ENCODE data around the gene LNPK. TPM values are rescaled to one million over a fixed set of nuclear protein-coding genes. Genes with fewer than 3 reads are reported as not detected.
A peak's percentile ranks its signal among the peaks of the same experiment; 100 is the strongest.
"Not testable (repeated sequence)": the region's sequence is repeated elsewhere in the genome, so short reads cannot be mapped to it uniquely, and the experiment has no call there.

LNPK gene
- total and polyA plus RNA-seq, 5 donors from 2014 or later = 13.9 to 32.9 (median 16.2) TPM

DNA sequence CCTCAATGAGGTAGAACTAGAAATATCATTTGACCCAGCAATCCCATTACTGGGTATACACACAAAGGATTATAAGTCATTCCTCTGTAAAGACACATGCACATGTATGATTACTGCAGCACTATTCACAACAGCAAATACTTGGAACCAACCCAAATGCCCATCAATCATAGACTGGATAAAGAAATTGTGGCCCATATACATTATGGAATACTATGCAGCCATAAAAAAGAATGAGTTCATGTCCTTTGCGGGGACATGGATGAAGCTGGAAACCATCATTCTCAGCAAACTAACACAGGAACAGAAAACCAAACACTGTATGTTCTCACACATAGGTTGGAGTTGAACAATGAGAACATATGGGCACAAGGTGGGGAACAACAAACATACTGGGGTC lies 106.1 kb downstream of the LNPK start:
- not testable (repeated sequence) for H3K4me3 ChIP-seq (ENCODE audit: low read depth, low read length); DNase-seq; H3K4me1 Mint-ChIP-seq; H3K27ac ChIP-seq (ENCODE audit: insufficient read depth, low read length, poor library complexity, severe bottlenecking); H3K36me3 Mint-ChIP-seq; H3K27me3 ChIP-seq (ENCODE audit: control insufficient read depth, insufficient read depth, low read length); H3K9me3 Mint-ChIP-seq; H3K4me1 ChIP-seq (ENCODE audit: control insufficient read depth, insufficient read depth, low read length, poor library complexity, severe bottlenecking); H3K36me3 ChIP-seq (ENCODE audit: control insufficient read depth, insufficient read depth, low read length); H3K27ac Mint-ChIP-seq; H3K9me3 ChIP-seq (ENCODE audit: control insufficient read depth in 2 of 2, low read length in 2 of 2); ATAC-seq (ENCODE audit: low read depth in 2 of 2)
- H3K4me3 Mint-ChIP-seq = peak overlapping the region in 1 of 4 donors; percentile 52
- peaks cover 12% of the 10 kb centered on the region for H3K27me3 Mint-ChIP-seq

DNA sequence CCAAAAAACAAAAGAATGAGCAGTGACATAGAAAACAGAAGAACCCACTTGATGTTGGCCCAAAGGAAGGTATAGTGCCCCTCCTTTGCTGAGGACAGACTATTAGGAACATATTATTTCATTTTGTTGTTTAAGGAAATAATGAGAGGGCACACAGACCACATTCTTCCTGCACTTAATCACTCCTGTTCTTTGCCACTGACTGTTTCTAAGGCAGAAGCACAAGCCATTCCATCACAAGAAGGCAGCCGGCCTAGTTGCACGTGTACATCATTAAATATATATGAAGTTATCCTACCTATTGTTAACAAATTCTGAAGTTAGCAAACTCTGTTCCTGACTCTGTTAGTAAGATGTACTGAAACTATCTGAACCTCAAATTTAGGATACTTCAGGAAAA lies 110.0 kb downstream of the LNPK start:
- H3K4me1 Mint-ChIP-seq = no peaks in the 10 kb centered on the region
- no peak for ATAC-seq (ENCODE audit: low read depth in 2 of 2)
- H3K27ac Mint-ChIP-seq = no peak overlapping the region

DNA sequence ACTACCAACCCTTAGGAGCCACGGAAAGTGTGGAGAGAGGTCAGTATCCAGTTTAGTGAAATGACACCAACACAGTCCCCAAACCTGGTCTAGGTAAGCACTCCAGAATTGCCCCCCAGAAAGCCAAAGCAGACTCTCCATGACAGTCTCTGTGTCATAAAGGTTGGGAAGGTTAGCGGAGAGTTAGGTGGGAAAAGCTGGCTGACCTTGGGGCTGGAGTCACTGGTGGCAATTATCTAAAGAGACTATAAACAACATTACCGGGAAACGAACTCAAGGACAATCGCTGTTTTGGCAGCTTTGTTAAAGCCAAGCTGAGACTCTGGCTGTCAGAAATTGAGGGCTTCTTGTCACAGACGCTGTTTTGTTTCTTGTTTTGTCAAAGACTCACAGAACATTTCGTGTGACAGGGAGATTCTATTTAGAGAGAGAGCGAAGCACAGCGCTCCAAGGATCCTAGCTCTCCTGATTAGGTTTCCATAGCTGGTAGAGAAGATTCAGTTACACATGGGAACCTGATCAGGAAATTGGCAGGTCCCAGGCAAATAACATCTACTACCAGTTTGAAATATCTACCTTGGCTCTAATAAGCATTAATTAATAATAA lies 111.3 kb downstream of the LNPK start:
- Histone ChIP-seq H3K27me3 (ENCODE audit: control insufficient read depth, insufficient read depth, low read length) (peaks cover 6% of the 10 kb centered on the region), H3K4me1 (ENCODE audit: control insufficient read depth, insufficient read depth, low read length, poor library complexity, severe bottlenecking) (no peaks in the 10 kb centered on the region), H3K4me3 (ENCODE audit: low read depth, low read length) (no peak overlapping the region), H3K27ac (ENCODE audit: insufficient read depth, low read length, poor library complexity, severe bottlenecking) (no peak overlapping the region), H3K36me3 (ENCODE audit: control insufficient read depth, insufficient read depth, low read length) (no peaks in the 10 kb centered on the region), H3K9me3 (ENCODE audit: control insufficient read depth in 2 of 2, low read length in 2 of 2) (no peaks in the 10 kb centered on the region)
- no peaks in the 10 kb centered on the region for H3K36me3 Mint-ChIP-seq
- DNase-seq (no peak), ATAC-seq (ENCODE audit: low read depth in 2 of 2) (no peak)
- no peak overlapping the region for H3K4me3 Mint-ChIP-seq
- H3K27ac Mint-ChIP-seq = no peak overlapping the region
- no peaks in the 10 kb centered on the region for H3K4me1 Mint-ChIP-seq
- peaks cover 12% of the 10 kb centered on the region for H3K27me3 Mint-ChIP-seq
- H3K9me3 Mint-ChIP-seq = peaks cover 0 to 6% (median 1%) of the 10 kb centered on the region in 7 donors

More for the DNA sequence above, 110.0 kb downstream of the LNPK start:
- Mint-ChIP-seq H3K27me3 (peaks cover 12% of the 10 kb centered on the region), H3K36me3 (no peaks in the 10 kb centered on the region), H3K4me3 (no peak overlapping the region), H3K9me3 (peaks cover 0 to 7% (median 1%) of the 10 kb centered on the region in 7 donors)
- Histone ChIP-seq H3K4me1 (ENCODE audit: control insufficient read depth, insufficient read depth, low read length, poor library complexity, severe bottlenecking) (no peaks in the 10 kb centered on the region), H3K36me3 (ENCODE audit: control insufficient read depth, insufficient read depth, low read length) (no peaks in the 10 kb centered on the region), H3K27ac (ENCODE audit: insufficient read depth, low read length, poor library complexity, severe bottlenecking) (no peak overlapping the region), H3K9me3 (ENCODE audit: control insufficient read depth in 2 of 2, low read length in 2 of 2) (no peaks in the 10 kb centered on the region), H3K27me3 (ENCODE audit: control insufficient read depth, insufficient read depth, low read length) (peaks cover 6% of the 10 kb centered on the region), H3K4me3 (ENCODE audit: low read depth, low read length) (no peak overlapping the region)
- DNase-seq = no peak

DNA sequence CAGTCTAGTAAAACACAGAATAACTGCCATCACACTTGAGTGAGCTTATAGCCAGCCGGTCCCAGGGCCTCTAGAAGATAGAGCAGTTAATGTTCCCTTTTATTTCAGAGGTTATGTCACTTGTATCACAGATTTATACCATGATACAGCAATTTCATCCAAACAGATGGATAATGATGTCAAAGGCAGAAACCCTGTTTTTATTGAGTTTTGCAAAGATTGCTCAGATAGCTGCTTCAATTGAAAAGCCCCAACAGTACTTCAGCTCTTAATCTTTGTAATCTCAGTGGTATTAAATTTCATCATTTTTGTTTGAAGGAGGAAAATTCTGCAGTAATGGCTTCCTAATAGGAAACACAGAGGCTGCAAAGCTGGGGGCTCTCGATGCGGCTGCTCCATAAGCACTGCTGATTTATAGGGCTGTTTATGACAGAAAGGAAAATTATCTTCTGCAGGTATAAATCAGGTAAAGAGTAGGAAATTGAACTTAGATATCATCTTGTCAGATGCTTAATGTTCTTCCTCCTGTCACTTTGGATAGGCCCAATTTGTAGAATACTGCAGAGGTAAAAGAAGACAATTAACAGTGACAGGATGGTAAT lies 112.3 kb downstream of the LNPK start:
- no peaks in the 10 kb centered on the region for H3K4me1 ChIP-seq (ENCODE audit: control insufficient read depth, insufficient read depth, low read length, poor library complexity, severe bottlenecking)
- no peaks in the 10 kb centered on the region for H3K36me3 ChIP-seq (ENCODE audit: control insufficient read depth, insufficient read depth, low read length)
- ATAC-seq (ENCODE audit: low read depth in 2 of 2) (no peak), DNase-seq (no peak)
- no peak overlapping the region for H3K27ac ChIP-seq (ENCODE audit: insufficient read depth, low read length, poor library complexity, severe bottlenecking)
- Mint-ChIP-seq H3K4me1 (no peaks in the 10 kb centered on the region), H3K36me3 (no peaks in the 10 kb centered on the region), H3K9me3 (peaks cover 0 to 4% (median 0%) of the 10 kb centered on the region in 7 donors), H3K4me3 (no peak overlapping the region), H3K27me3 (peaks cover 12% of the 10 kb centered on the region), H3K27ac (no peak overlapping the region)
- H3K9me3 ChIP-seq (ENCODE audit: control insufficient read depth in 2 of 2, low read length in 2 of 2) = no peaks in the 10 kb centered on the region
- peaks cover 6% of the 10 kb centered on the region for H3K27me3 ChIP-seq (ENCODE audit: control insufficient read depth, insufficient read depth, low read length)
- no peak overlapping the region for H3K4me3 ChIP-seq (ENCODE audit: low read depth, low read length)

DNA sequence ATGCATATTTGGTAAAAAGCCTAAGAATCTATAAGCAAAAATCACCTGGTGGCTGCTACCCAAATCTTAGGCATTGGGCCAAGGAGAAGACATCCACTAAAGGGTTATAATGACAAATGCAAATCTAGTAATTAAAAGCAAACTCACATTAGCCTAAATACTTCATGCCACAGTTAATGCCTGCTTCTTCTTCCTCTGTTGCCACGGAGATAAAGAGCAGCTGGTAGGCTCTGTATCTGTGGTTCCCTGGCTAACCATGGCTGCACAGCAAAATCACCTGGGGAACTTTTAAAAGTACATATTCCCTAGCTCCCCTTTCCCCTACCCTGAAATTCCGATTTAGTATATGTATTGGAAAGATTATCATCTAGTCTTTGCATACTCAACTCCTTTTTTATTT lies 114.3 kb downstream of the LNPK start:
- Histone ChIP-seq H3K4me1 (ENCODE audit: control insufficient read depth, insufficient read depth, low read length, poor library complexity, severe bottlenecking) (no peaks in the 10 kb centered on the region), H3K36me3 (ENCODE audit: control insufficient read depth, insufficient read depth, low read length) (no peaks in the 10 kb centered on the region), H3K4me3 (ENCODE audit: low read depth, low read length) (no peak overlapping the region), H3K9me3 (ENCODE audit: control insufficient read depth in 2 of 2, low read length in 2 of 2) (no peaks in the 10 kb centered on the region), H3K27ac (ENCODE audit: insufficient read depth, low read length, poor library complexity, severe bottlenecking) (no peak overlapping the region), H3K27me3 (ENCODE audit: control insufficient read depth, insufficient read depth, low read length) (peaks cover 6% of the 10 kb centered on the region)
- Mint-ChIP-seq H3K27ac (no peak overlapping the region), H3K4me1 (no peaks in the 10 kb centered on the region), H3K27me3 (peaks cover 13% of the 10 kb centered on the region), H3K9me3 (peaks cover 0 to 3% (median 0%) of the 10 kb centered on the region in 7 donors), H3K36me3 (no peaks in the 10 kb centered on the region), H3K4me3 (no peak overlapping the region)
- DNase-seq (no peak), ATAC-seq (ENCODE audit: low read depth in 2 of 2) (no peak)

DNA sequence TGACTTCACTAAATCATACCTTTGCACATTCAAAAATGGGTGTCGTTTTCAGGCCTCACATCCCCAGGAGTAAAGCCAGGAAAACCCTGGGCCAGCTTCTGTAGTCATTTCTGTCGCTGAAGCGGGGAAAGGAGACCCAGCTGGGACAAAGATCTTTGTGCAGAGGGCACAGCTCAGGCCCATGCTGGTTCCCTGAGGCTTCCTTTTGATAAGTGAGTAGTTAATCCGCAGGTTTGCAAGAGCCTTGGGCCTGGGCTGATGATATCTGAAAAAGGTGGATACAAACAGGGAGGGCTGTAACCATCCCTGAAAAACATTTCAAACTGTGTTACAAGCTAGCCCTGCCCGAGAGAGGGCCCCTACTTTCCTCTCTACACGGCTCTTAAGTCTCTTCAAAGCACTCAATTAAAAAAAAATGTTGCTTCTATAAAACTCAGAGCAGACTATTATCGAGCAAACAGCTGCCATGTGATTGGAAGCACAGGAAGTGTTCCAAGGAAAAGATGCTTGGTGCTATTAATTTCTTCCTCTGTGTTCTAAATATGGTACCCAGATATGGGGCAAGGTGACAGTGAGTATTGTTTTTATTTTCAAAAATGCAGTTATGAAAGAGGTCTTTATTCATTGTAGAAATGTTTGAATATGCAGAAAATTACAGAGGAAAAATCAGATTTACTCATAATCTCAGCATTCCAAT lies 117.2 kb downstream of the LNPK start:
- no peak overlapping the region for H3K27ac Mint-ChIP-seq
- Histone ChIP-seq H3K4me3 (ENCODE audit: low read depth, low read length) (no peak overlapping the region), H3K27ac (ENCODE audit: insufficient read depth, low read length, poor library complexity, severe bottlenecking) (no peak overlapping the region), H3K4me1 (ENCODE audit: control insufficient read depth, insufficient read depth, low read length, poor library complexity, severe bottlenecking) (no peaks in the 10 kb centered on the region), H3K36me3 (ENCODE audit: control insufficient read depth, insufficient read depth, low read length) (no peaks in the 10 kb centered on the region), H3K9me3 (ENCODE audit: control insufficient read depth in 2 of 2, low read length in 2 of 2) (no peaks in the 10 kb centered on the region), H3K27me3 (ENCODE audit: control insufficient read depth, insufficient read depth, low read length) (no peaks in the 10 kb centered on the region)
- no peaks in the 10 kb centered on the region for H3K36me3 Mint-ChIP-seq
- no peak for ATAC-seq (ENCODE audit: low read depth in 2 of 2)
- no peaks in the 10 kb centered on the region for H3K9me3 Mint-ChIP-seq
- no peaks in the 10 kb centered on the region for H3K4me1 Mint-ChIP-seq
- H3K27me3 Mint-ChIP-seq = peaks cover 6% of the 10 kb centered on the region
- DNase-seq = no peak
- H3K4me3 Mint-ChIP-seq = no peak overlapping the region

DNA sequence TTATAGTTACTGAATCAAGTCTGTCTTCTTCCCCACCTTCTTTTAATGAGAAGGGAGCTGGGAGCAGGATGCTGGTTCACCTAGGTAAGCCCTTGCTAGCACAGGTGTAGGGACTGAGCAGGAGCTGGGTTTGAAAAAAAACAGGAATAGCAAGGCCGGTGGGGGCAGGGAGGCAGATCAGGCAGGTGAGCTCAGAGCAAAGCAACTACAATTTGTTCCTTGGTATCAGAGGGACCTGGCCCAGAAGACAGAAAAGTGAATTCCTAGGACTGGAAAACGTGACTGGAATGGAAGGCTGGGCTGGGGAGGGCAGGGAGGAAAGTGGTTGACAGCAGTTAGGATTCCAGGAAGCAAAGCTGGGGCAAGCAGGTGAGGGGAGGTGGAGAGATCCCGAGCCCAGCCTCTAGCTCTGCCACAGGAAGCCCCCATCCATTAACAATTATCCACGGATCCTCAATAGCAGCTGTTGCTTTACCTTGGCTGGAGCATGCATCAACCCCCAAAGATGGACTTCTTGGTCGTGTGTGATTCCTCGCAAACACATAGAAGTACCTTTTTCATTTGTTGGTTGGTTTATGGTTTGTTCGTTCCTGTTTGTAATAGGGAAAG lies 118.4 kb downstream of the LNPK start:
- no peak overlapping the region for H3K27ac Mint-ChIP-seq
- ATAC-seq (ENCODE audit: low read depth in 2 of 2) (no peak), DNase-seq (no peak)
- H3K4me1 ChIP-seq (ENCODE audit: control insufficient read depth, insufficient read depth, low read length, poor library complexity, severe bottlenecking) = no peaks in the 10 kb centered on the region
- H3K9me3 ChIP-seq (ENCODE audit: control insufficient read depth in 2 of 2, low read length in 2 of 2) = no peaks in the 10 kb centered on the region
- no peaks in the 10 kb centered on the region for H3K27me3 ChIP-seq (ENCODE audit: control insufficient read depth, insufficient read depth, low read length)
- no peak overlapping the region for H3K4me3 Mint-ChIP-seq
- H3K27ac ChIP-seq (ENCODE audit: insufficient read depth, low read length, poor library complexity, severe bottlenecking) = no peak overlapping the region
- H3K4me3 ChIP-seq (ENCODE audit: low read depth, low read length) = no peak overlapping the region
- H3K36me3 ChIP-seq (ENCODE audit: control insufficient read depth, insufficient read depth, low read length) = no peaks in the 10 kb centered on the region
- no peaks in the 10 kb centered on the region for H3K9me3 Mint-ChIP-seq
- H3K4me1 Mint-ChIP-seq = no peaks in the 10 kb centered on the region
- no peaks in the 10 kb centered on the region for H3K36me3 Mint-ChIP-seq
- peaks cover 6% of the 10 kb centered on the region for H3K27me3 Mint-ChIP-seq

All from CD4-positive, CD25-positive, alpha-beta regulatory T cell (primary cell).